Heart right ventricle (tissue), 16 donors: Measurements from ENCODE around the gene BCDIN3D. TPM values are rescaled to one million over a fixed set of nuclear protein-coding genes. Genes with fewer than 3 reads are reported as not detected.

Source experiments
- ATAC-seq, 8 donors: fragments of 200-7000 bp; cut with Tn5 transposase; one replicate each; pipeline ENCODE4 v1.9.1; 2020; ENCODE audit warnings: mild to moderate bottlenecking in 8 of 8, moderate library complexity in 8 of 8, moderate number of reproducible peaks in 1 of 8
- DNase-seq, 2 donors: peaks; one replicate each; pipeline ENCODE4 v3.0.0-alpha.2; 2020
- H3K27ac ChIP-seq, 10 donors: fragments of 200-600 bp; sonication (generic) in 2 of 10; one replicate each; pipeline versions ENCODE4 v1.5.0 to v1.8.0; 2020 to 2022; ENCODE audit warnings: mild to moderate bottlenecking in 3 of 10
- H3K27me3 ChIP-seq, 7 donors: fragments of 200-600 bp; one replicate each; pipeline ENCODE4 v1.8.0; 2021 to 2022; ENCODE audit warnings: mild to moderate bottlenecking in 2 of 7
- H3K36me3 ChIP-seq, 9 donors: fragments of 200-600 bp; sonication (generic) in 1 of 9; one replicate each; pipeline versions ENCODE4 v1.5.0 to v1.8.0; 2020 to 2022; ENCODE audit warnings: mild to moderate bottlenecking in 2 of 9
- H3K4me1 ChIP-seq, 9 donors: fragments of 200-600 bp; sonication (generic) in 1 of 9; one replicate each; pipeline versions ENCODE4 v1.5.0 to v1.8.0; 2020 to 2022; ENCODE audit warnings: mild to moderate bottlenecking in 4 of 9
- H3K4me3 ChIP-seq, 10 donors: fragments of 200-600 bp; sonication (generic) in 2 of 10; one replicate each; pipeline versions ENCODE4 v1.5.0 to v1.8.0; 2020 to 2022; ENCODE audit warnings: mild to moderate bottlenecking in 7 of 10, moderate library complexity in 2 of 10
- H3K9me3 ChIP-seq, 11 donors: fragments of 200-600 bp in 10 of 11; sonication (generic) in 2 of 11; one replicate each; pipeline versions ENCODE4 v1.5.0 to v1.8.0; 2013 to 2022; ENCODE audit warnings: mild to moderate bottlenecking in 2 of 11, control low read depth in 1 of 11, moderate library complexity in 1 of 11
- WGBS, 2 donors: extraction: QIAGEN DNeasy Blood & Tissue Kit; methylation state at CpG; one replicate each; pipeline ENCODE4 v1.1.7; 2013; ENCODE audit warnings: inconsistent platforms in 1 of 2; 5-methylcytosine and 5-hydroxymethylcytosine counted together
- intact Hi-C, 10 donors: fragments of 100-400 bp; cut with DNase I; formaldehyde crosslinking; loops; one replicate each; pipeline versions ENCODE4 v1.11.1 to v1.14.2; 2022
- polyA plus RNA-seq, 2 donors: library from polyadenylated mRNA; stranded (reverse); fragments of 200-250 nt; gene quantifications; one replicate each; pipeline ENCODE4 v1.2.3, GENCODE V29; 2013
- total RNA-seq, 10 donors: library from RNA; stranded (reverse); fragmentation: NEBNext Ultra II Directional in 3 of 10; extraction: Animal tissue kit (Norgen Biotek cat#: 25700) in 3 of 10; gene quantifications; one replicate each; pipeline versions ENCODE4 v1.2.1 to v1.2.4, GENCODE V29; 2021 to 2023
- TF ChIP-seq, protein P1 (sequence below), 9 donors: fragments of 200-600 bp; sonication (generic) in 2 of 9; IDR thresholded peaks; one replicate each; pipeline versions ENCODE4 v1.5.0 to v1.8.0; 2021 to 2022; ENCODE audit warnings: antibody characterized with exemption in 9 of 9, mild to moderate bottlenecking in 5 of 9, moderate library complexity in 1 of 9
- donor health status: Arrhythmogenic right ventricular cardiomyopathy.
- donor health status: ischemic (EF 13 %, LVEDD 7.1; RV severe dilation, severe dysfunction).
- donor health status: healthy with polysubstance abuse.
- donor health status: DM: no; HTN: yes; CAD: no.
- donor health status: DM: no; HTN: no; CAD: no.
- donor health status: ischemic (EF 25% LVEDD 6.9; RV normal size, moderate dysfunction).
- donor health status: ischemic (EF 25% LVEDD 5.7; RV mildly dilated, moderate dysfunction).
- donor health status: healthy.
- donor health status: DM: yes; HTN: yes; CAD: no.
- donor health status: Ischemic cardiomyopathy.
- donor health status: ischemic (EF 35%, LVEDD 5.7; RV mildly dilated, moderate dysfunction).
- donor health status: nonischemic (EF 11% LVEDD 7.7; RV severe dilation, severe dysfunction).
- donor health status: DM: yes; HTN: yes; CAD: no.
- donor health status: PGD.
- donor health status: ischemic (EF 29% LVEDD 5.4; RV normal size, mild dysfunction).
- donor health status: nonischemic (EF 23%, LVEDD 6.1; RV moderate dilation, normal function).

Gene BCDIN3D
- total and polyA plus RNA-seq, 12 donors, result 1.1 to 3.9 (median 2.1) TPM

DNA sequence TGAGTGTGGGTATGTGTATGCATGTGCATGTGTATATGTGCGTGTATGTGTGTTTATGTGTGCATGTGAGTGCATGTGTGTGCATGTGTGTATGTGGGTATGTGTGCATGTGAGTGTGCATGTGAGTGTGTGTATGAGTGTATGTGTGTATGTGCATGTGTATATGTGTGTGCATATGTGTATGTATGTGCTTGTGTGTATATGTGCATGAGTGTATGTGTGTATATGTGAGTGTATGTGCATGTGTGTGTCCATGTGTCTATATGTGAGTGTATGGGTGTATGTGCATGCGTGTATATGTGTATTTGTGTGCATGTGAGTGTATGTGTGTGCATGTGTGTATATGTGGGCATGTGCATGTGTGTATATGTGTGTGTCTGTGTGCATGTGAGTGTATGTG, 35.1 kb upstream of the BCDIN3D start:
- Histone ChIP-seq H3K9me3 (no peaks in the 10 kb centered on the region), H3K36me3 (no peaks in the 10 kb centered on the region), H3K4me3 (no peak overlapping the region), H3K27ac (no peak overlapping the region), H3K4me1 (peaks cover 0 to 6% (median 0%) of the 10 kb centered on the region in 9 donors), H3K27me3 (peaks cover 0 to 6% (median 1%) of the 10 kb centered on the region in 7 donors)
- no peak for DNase-seq
- WGBS, 2 donors, result 0 to 79% methylated on average over 1 to 2 of the region's 2 CpGs
- intact Hi-C loops, result no loop called here
- no peak for ATAC-seq
- TF ChIP-seq, protein P1, sequence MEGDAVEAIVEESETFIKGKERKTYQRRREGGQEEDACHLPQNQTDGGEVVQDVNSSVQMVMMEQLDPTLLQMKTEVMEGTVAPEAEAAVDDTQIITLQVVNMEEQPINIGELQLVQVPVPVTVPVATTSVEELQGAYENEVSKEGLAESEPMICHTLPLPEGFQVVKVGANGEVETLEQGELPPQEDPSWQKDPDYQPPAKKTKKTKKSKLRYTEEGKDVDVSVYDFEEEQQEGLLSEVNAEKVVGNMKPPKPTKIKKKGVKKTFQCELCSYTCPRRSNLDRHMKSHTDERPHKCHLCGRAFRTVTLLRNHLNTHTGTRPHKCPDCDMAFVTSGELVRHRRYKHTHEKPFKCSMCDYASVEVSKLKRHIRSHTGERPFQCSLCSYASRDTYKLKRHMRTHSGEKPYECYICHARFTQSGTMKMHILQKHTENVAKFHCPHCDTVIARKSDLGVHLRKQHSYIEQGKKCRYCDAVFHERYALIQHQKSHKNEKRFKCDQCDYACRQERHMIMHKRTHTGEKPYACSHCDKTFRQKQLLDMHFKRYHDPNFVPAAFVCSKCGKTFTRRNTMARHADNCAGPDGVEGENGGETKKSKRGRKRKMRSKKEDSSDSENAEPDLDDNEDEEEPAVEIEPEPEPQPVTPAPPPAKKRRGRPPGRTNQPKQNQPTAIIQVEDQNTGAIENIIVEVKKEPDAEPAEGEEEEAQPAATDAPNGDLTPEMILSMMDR (IDR thresholded peaks at IDR 0.05), result no peak

DNA sequence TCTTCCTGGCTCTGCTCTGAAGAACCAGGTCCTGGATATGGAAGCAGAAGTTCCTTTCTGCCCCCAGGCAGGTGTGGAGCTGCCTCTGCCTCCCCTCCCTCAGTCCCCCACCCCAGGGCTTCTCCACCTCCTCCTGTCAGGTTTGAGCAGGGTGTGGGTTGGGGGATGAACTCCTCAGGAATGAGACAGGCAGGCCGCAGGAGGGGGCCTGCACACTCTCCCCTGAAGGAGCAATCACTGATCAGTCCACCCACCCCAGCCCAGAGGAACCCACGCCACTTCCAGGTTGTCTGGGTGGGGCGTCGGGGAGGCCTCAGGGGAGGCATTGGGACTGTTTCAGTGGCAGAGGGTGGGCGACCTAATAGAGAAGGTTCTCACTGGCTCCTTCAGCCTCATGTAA, 34.2 kb upstream of the BCDIN3D start:
- TF ChIP-seq, protein P1 (IDR thresholded peaks at IDR 0.05), result no peak
- Histone ChIP-seq H3K9me3 (no peaks in the 10 kb centered on the region), H3K4me3 (no peak overlapping the region), H3K27me3 (peaks cover 0 to under 1% (median 0%) of the 10 kb centered on the region in 7 donors), H3K27ac (no peak overlapping the region), H3K36me3 (no peaks in the 10 kb centered on the region), H3K4me1 (peaks cover 0 to 13% (median 0%) of the 10 kb centered on the region in 9 donors)
- no peak for DNase-seq
- ATAC-seq, result no peak
- 72 to 74% methylated on average over 5 of the region's 5 CpGs for WGBS, 2 donors
- intact Hi-C loops, result no loop called here

DNA sequence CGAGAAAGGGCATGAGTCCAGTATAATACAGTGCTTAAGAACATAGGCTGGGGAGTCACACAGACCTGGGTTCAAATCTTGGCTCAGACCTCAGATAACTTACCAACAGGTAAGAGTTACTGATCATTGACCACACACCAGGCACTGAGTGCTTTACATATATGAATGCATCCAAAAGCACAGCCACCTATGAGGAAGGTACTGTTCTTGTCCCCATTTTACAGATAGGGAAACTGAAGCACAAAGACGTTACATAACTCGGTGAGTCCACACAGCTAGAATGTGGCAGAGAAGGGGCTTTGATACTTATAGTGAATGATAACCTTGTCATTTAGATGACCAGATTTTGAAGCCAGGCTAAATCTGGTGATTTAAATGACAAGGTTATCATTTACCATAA, 33.2 kb upstream of the BCDIN3D start:
- Histone ChIP-seq H3K4me1 (peaks cover 0 to 13% (median 0%) of the 10 kb centered on the region in 9 donors), H3K27ac (no peak overlapping the region), H3K27me3 (no peaks in the 10 kb centered on the region), H3K9me3 (no peaks in the 10 kb centered on the region), H3K4me3 (no peak overlapping the region), H3K36me3 (no peaks in the 10 kb centered on the region)
- 92 to 97% methylated on average over 3 of the region's 3 CpGs for WGBS, 2 donors
- intact Hi-C loops, result no loop called here
- no peak for DNase-seq
- TF ChIP-seq, protein P1 (IDR thresholded peaks at IDR 0.05), result no peak
- ATAC-seq, result no peak

DNA sequence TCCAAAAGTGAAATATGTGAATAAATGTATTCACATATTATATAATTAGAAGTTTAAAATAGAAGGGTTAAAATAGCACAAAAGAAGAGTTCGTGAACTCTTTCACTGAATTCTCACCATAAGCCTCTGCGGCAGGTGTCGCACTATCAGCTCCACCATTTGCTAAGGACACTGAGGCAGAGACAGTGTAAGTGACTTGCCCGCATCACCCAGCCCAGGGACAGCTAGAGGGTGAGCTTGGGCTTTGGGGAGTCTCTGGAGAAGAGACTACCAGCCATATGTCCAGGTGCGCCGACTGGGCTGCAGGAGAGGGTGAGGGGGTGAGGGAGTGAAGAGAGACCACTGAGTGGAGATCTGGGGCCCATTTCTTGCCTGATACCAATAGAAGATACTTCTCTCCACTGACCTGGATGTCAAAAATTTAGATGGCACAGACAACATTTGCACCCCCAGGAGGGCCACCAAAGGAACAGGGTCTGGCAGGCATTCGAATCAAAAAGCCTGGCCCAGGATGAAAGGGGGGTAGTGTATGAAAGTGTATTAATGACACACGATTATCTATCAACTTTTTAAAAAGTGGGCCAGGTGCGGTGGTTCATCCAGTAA, 32.3 kb upstream of the BCDIN3D start:
- DNase-seq (no peak), ATAC-seq (no peak)
- TF ChIP-seq, protein P1 (IDR thresholded peaks at IDR 0.05), result no peak
- Histone ChIP-seq H3K9me3 (no peaks in the 10 kb centered on the region), H3K4me3 (no peak overlapping the region), H3K27me3 (no peaks in the 10 kb centered on the region), H3K27ac (no peak overlapping the region), H3K4me1 (peaks cover 0 to 18% (median 2%) of the 10 kb centered on the region in 9 donors), H3K36me3 (no peaks in the 10 kb centered on the region)
- WGBS, 2 donors, result 94 to 95% methylated on average over 9 of the region's 9 CpGs
- intact Hi-C loops, result no loop called here
